NCI-H2227 treated with DMSO at 0.1 percent for 48 hours (cell line): ENCODE measurements around the gene SMC3.
"Not testable (repeated sequence)": the region's sequence is repeated elsewhere in the genome, so short reads cannot be mapped to it uniquely, and the experiment has no call there.

Experiments
- DNase-seq: peaks from one replicate; lab custom pipeline; 2025; lab: John Stamatoyannopoulos, UW

Gene SMC3

DNA sequence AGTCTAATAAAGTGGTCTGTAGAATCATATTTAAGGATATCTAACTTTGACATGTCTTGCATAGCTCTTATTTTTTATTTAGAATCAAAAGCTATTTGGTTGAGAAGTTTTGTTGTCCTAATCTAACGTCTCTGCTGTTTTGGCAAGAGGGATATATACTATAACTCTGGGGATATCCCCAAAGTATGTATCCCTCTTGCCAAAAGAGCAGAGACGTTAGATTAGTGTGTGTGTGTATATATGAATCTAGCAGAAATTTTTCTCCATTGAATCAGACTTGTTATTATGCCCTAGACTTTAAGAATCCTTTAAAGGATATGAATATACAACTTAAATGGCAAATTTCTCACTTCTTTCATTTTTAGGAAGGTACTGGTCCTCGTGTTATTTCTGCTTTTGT lies 9.6 kb downstream of the SMC3 start:
- DNase-seq: no peak

GRCh38 chr10:110584006-110584405 lies 16.5 kb downstream of the SMC3 start:
- no peak for DNase-seq

GRCh38 chr10:110591760-110592159 lies 24.3 kb downstream of the SMC3 start:
- DNase-seq: no peak

GRCh38 chr10:110597476-110597875 lies 30.0 kb downstream of the SMC3 start:
- no peak for DNase-seq

- peak; percentile 12 for DNase-seq
Measured at GRCh38 chr10:110600487-110601101, 33.1 kb downstream of the SMC3 start.

- no peak for DNase-seq
Measured at GRCh38 chr10:110601581-110601980, 34.1 kb downstream of the SMC3 start.

DNA sequence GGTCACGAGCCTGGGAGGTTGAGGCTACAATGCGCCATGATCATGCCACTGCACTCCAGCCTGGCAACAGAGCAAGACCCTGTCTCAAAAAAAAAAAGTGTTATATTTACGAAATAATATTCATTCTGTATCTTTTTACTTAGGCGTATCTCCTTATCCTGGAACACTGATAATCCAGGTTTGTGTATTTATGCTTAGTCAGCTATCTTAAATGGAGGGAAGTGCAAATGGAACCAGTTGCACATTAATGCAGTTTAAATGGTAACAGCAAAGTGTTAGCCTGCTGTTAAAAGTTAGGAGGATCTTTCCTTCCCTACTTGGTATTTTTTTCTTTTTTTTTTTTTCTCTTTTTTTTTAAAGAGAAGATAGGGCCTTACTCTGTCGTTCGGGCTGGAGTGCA lies 40.6 kb downstream of the SMC3 start:
- DNase-seq: no peak

DNA sequence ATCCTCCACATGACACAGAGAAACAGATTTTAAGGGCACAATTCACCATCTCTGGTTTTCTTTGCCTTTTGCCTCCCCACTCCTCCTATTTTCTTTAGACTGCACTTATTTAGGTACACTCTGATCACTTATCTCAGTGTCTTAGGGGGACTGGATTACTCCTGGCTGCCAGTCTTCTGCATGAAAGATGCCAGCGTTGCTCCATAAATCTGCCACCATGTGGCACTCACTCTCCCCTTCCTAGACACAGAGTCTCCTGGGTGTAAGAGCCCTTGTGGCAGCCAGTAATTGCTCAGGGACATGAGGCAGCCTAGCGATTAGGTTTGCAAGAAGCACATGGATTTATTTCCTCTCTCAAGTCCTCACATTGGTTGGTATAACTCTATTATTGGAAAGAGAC lies 42.1 kb downstream of the SMC3 start:
- peak; percentile 47 for DNase-seq

DNA sequence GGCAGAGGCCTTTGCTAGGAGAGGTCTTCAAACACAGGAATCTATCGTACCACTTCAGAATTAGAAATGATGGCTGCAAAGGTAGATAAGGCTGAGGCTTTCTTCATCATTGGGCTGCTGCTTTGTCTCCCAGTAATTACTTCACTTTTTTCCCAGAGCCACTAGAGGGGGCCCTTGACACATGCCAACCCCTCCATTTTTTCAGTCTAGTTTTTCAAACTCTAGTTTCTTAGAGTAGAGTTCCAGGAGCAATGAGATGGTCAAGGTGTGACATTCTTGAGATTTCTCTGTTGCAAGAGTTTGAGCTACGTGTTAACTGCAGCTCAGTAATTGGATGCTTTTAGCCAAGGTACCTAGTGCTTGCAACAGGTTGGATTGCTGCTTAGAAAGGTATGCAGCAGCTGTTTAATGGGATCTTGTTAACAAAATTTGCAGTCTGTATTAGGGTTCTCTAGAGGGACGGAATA lies 42.8 kb downstream of the SMC3 start:
- peak; percentile 71 for DNase-seq

- DNase-seq: not testable (repeated sequence)
Measured at GRCh38 chr10:110610781-110611180, 43.3 kb downstream of the SMC3 start.

DNA sequence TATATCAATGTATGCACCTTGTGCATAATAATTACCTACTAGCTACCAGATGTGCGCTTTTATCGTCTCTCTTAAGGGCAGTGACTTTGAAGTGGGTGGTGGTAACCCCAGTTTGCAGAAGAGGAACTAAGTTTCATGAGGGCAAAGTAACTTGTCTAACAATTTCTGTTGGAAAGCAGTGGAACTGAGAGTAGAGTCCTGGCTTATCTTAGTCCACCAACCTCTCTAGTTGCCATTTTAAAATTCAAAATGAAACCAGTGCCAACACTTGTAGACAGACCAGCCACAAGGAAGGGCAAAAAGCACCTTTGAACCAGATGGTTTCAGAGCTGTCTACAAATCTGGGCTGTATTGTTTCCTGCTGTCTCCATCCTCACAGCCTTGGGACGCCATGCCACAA lies 44.6 kb downstream of the SMC3 start:
- no peak for DNase-seq

DNA sequence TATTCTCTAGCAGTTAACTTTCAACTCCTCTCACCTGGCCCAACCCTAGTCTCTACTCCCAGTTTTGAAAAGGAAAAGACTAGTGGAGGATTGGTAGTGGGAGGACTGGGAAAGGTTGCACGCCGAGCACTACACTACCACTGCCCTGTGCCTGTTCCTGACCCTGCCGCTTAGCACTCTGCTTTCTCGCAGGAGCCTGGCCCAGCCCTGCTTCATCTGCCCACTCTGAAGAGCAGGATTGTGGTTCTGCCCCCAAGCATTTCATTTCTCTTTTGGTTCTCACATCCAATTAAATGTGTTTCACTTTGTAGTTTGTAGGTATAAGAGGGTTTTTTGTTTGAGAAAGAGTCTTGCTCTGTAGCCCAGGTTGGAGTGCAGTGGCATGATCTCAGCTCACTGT lies 45.1 kb downstream of the SMC3 start:
- no peak for DNase-seq

DNA sequence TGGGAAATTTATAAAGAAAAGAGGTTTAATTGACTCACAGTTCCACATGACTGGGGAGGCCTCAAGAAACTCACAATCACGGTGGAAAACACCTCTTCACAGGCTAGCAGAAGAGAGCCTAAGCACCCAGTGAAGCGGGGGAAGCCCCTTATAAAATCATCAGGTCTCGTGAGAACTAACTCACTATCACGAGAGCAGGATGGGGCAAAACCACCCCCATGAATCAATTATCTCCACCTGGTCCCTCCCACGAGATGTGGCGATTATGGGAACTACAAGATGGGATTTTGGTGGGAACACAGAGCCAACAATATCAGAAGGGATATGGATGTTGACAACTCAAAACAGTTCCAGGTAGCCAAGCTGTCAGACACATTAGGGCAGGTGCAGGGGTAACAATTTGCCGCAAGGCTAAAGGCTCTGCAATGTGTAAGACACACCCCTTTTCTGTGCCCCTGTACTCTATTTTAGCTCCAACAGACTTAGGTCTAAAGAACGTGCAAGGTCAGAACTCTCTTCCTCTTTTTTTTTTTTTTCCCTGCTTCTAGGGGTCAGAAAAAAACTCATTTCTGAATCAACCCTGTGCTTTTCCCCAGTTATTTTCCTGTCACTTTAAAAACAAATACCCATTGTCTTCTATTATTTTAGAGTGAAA lies 46.0 kb downstream of the SMC3 start:
- DNase-seq: no peak

DNA sequence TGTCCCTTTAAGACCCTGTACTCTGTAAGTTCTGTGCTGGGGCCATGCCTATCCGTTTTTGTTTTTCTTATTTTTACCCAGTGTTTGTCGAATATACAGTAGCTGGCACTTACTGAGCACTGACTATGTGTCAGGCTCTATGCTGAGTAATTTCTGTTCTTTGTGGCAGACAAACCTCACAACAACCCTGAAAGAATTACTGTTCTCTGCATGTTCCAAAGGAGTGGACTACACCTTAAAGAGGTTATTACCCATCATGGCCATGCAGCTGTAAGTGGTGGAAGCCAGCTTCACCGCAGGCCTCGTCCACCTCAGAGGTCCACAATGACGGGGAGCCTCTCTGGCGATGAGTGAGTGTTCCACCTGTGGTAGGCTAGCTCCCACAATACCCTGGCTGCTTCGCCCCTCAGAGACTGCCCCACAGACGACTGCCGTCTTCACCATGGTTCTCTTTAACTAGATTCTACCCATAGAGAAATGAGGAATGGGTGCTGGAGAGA lies 46.6 kb downstream of the SMC3 start:
- DNase-seq: no peak

DNA sequence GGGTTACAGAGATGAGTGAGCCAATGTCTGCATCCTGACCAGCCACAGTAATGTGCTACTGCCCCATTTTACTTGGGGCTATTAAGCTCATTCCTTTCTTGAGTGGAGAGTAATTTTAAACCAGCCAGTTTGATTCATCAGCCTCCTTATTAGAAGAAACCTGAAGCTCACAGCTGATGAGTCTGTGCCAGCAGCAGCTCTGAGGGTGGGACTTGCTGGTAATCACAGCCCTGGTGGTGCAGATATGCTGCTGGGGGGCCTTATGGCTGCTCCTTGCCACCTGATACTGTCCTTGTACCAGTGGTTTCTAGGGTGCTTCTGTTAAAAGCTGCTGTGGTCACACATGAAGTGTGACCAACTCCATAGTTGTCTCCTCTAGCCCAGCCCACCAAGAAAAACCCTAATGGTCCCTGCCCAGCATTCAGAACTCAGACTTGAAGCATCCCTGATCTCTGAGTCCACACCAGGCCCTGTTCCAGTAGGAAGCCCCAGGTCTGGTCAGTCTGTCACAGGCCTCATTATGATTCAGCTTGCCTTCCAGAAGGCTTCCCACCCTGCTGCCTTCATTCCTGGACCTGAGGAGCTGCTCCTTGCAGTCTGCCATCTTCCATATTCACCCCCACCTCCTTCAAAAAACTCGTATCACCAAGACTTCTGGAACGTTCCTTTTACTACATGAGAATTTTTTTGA lies 47.7 kb downstream of the SMC3 start:
- DNase-seq: no peak

GRCh38 chr10:110616493-110617033 lies 49.1 kb downstream of the SMC3 start:
- DNase-seq: no peak

- DNase-seq: no peak
Measured at GRCh38 chr10:110617425-110618229, 50.1 kb downstream of the SMC3 start.

DNA sequence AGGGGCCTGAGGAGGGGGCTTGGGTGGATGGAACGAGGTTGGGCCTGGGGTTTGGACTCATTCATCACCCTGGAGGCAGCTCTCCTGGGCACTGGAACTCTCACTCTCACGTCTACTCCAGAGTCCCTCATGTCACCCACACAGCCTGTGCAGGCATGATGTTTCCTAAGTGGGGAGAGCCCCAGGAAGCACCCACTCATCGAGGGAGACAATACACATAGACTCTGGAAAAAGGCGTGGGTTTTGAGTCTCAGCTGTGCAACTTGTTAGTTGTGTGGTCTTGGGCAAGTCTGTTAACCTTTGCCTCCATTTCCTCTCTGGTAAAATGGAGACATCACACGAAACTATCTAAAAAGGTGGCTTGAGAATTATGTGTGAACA lies 50.7 kb downstream of the SMC3 start:
- no peak for DNase-seq

- peak; percentile 7 for DNase-seq
Measured at GRCh38 chr10:110619514-110620397, 52.3 kb downstream of the SMC3 start.

DNA sequence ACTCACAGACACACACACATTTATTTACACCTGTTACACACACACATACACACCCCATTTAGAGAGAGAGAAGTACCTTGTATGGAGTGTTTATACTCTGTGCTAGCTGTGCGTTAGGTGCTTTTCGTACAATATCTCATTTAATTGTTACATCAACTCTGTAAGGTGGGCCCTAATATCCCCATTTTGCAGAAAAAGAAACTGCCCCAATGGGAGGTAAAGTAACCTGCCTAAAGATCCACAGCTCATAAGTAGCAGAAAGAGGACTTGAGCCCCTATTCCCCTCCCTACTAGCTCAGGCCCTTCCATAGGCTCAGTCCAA lies 52.9 kb downstream of the SMC3 start:
- DNase-seq: no peak

GRCh38 chr10:110623316-110623715 lies 55.8 kb downstream of the SMC3 start:
- DNase-seq: not testable (repeated sequence)
